Stimulated activated CD8-positive, alpha-beta memory T cell treated with anti-CD3 and anti-CD28 coated beads, Interleukin-2, amount 100 ng/mL, for 48 hours (primary cell): ENCODE data around the gene IPMK.

ENCODE experiments used
- DNase-seq, 2 donors: peaks; one replicate each; pipeline ENCODE4 v3.0.0-alpha.2; 2020; ENCODE audit warnings: low read depth in 2 of 2

The IPMK gene

GRCh38 chr10:58267713-58268453 is at the start of gene IPMK:
Gene IPMK (minus strand): TSS chr10:58267894. CDS start chr10:58267611, 283 bp downstream.
- peak; percentile 93 to 95 for DNase-seq

- DNase-seq, result no peak
These were observed 49.2 kb upstream of the IPMK start for GRCh38 chr10:58316874-58317273.

- DNase-seq, result no peak
These were observed 43.3 kb upstream of the IPMK start for GRCh38 chr10:58311026-58311425.

- DNase-seq, result no peak
These were observed 40.0 kb upstream of the IPMK start for GRCh38 chr10:58307676-58308075.

GRCh38 chr10:58305821-58306220 is 38.1 kb upstream of the IPMK start:
- DNase-seq, result no peak

GRCh38 chr10:58304099-58304633 is 36.5 kb upstream of the IPMK start:
- DNase-seq, result no peak

- no peak for DNase-seq
These were observed 34.6 kb upstream of the IPMK start for GRCh38 chr10:58302254-58302653.

GRCh38 chr10:58300676-58301075 is 33.0 kb upstream of the IPMK start:
- no peak for DNase-seq

- peak; percentile 21 to 28 for DNase-seq
These were observed 31.9 kb upstream of the IPMK start for GRCh38 chr10:58299580-58299979.

- DNase-seq, result no peak
These were observed 26.3 kb upstream of the IPMK start for GRCh38 chr10:58293989-58294388.

GRCh38 chr10:58291538-58292174 is 24.0 kb upstream of the IPMK start:
- no peak for DNase-seq

GRCh38 chr10:58282615-58283014 is 14.9 kb upstream of the IPMK start:
- no peak for DNase-seq

- no peak for DNase-seq
These were observed 13.5 kb upstream of the IPMK start for GRCh38 chr10:58281092-58281752.

GRCh38 chr10:58280477-58280876 is 12.8 kb upstream of the IPMK start:
- no peak for DNase-seq

GRCh38 chr10:58278962-58279307 is 11.2 kb upstream of the IPMK start:
- DNase-seq, result no peak

GRCh38 chr10:58278274-58278961 is 10.7 kb upstream of the IPMK start:
- DNase-seq, result no peak

GRCh38 chr10:58275908-58276307 is 8.2 kb upstream of the IPMK start:
- no peak for DNase-seq

- no peak for DNase-seq
These were observed 7.6 kb upstream of the IPMK start for GRCh38 chr10:58275261-58275660.

GRCh38 chr10:58269782-58270290 is 2.1 kb upstream of the IPMK start:
- no peak for DNase-seq

GRCh38 chr10:58268946-58269781 is 1.5 kb upstream of the IPMK start, which contains the start of gene CISD1:
Gene CISD1 (plus strand): TSS chr10:58269162. CDS start chr10:58269274, 112 bp downstream.
- DNase-seq, result peak; percentile 85 to 88

GRCh38 chr10:58268454-58268945 is 806 bp upstream of the IPMK start:
- no peak for DNase-seq
